HG02852 (cell line): ENCODE results near the gene GTF3C1.

ENCODE experiments used
- ATAC-seq: cut with Tn5 transposase; IDR thresholded peaks from one replicate; pipeline ENCODE4 v1.9.1; 2021; ENCODE audit warnings: mild to moderate bottlenecking, moderate library complexity; ENCODE audit not compliant: unreplicated experiment

GTF3C1 gene

DNA sequence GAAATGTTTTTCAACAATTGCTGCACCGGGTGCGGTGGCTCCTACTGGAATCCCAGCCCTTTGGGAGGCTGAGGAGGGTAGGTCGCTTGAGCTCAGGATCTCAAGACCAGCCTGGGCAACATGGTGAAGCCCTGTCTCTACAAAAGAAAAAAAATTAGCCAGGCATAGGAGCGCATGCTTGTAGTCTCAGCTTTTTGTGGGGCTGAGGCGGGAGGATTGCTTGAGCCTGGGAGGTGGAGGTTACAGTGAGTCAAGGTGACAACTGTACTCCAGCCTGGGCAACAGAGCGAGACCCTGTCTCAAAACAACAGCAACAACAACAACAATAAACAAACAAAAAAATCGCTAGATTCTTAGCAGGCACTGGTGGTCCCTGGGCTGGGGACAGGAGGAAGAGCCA is 119.2 kb downstream of the GTF3C1 start:
- peak; percentile 10 for ATAC-seq

- no peak for ATAC-seq
These were observed 119.7 kb downstream of the GTF3C1 start for GRCh38 chr16:27429981-27430441.

- no peak for ATAC-seq
These were observed 120.3 kb downstream of the GTF3C1 start for GRCh38 chr16:27429330-27429871.

DNA sequence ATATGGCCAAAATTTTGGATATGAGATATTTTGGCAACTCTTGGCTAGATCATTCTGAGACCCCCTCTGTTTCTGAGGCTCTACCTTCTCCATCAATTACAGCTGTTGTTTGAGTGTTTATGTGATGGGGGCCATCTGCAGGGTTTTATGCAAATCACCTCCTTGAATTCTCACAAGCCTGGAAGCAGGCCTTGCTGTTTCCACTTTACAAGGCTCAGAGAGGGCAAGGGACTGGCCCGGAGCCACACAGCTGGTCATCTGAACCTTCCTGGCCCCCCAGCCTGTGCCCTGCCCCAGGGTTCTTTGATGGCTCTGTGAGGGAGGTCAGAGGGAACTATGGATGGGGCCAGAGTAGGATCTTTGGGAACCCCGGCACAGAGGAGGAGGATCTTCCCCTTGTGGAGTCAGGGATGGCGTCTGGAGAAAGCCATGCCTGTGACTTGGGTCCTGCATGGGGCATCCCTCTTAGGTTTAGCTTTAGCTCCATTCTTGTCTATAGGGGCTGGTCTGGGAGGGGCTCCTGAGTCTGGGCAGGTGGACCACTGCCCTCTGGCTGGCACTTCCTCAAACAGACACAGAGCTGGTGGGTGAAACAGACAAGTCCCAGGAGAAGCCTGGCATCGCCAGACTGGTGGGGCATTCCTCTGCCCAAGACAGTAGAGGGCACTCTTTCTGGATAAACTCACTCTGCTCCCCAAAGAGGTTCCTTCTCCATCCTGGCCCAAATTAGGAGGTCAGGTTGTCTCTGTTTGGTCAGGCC is 121.5 kb downstream of the GTF3C1 start:
- ATAC-seq: no peak

DNA sequence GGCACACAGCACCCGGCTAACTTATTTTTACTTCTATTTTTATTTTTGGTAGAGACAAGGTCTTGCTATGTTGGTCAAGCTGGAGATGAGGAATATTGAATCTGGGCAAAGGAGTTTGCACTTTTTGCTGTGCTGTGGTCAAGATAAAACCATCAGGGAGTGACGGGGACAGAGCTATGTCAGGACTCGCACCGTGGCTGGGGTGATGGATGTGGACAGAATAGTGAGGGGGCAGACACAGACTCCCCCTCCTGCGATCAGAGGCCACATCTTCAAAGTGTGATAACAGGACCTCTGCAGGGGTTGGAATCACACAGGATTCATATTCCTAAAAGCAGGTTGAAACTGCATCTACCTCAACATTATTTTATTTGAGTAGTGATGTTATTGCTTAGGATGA is 122.2 kb downstream of the GTF3C1 start:
- ATAC-seq: no peak

- peak; percentile 71 for ATAC-seq
These were observed 123.0 kb downstream of the GTF3C1 start for GRCh38 chr16:27426423-27427408.

DNA sequence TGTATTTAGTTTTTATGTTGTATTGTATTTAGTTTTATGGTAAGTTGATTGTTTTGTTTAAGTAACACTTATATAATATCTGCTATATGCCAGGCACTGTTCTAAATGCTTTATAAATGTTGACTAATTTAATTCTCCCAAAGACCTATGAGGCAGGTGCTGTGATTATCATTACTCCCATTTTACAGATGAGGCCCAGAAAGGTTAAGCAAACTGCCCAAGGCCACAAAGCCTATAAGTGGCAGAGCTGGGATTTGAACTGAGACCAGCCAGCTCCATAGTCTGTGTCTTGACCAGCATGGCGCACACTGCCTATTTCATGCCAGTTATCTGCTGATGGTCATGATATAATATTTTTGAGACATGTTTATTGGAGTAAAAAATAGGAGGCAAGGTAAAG is 123.8 kb downstream of the GTF3C1 start:
- no peak for ATAC-seq

DNA sequence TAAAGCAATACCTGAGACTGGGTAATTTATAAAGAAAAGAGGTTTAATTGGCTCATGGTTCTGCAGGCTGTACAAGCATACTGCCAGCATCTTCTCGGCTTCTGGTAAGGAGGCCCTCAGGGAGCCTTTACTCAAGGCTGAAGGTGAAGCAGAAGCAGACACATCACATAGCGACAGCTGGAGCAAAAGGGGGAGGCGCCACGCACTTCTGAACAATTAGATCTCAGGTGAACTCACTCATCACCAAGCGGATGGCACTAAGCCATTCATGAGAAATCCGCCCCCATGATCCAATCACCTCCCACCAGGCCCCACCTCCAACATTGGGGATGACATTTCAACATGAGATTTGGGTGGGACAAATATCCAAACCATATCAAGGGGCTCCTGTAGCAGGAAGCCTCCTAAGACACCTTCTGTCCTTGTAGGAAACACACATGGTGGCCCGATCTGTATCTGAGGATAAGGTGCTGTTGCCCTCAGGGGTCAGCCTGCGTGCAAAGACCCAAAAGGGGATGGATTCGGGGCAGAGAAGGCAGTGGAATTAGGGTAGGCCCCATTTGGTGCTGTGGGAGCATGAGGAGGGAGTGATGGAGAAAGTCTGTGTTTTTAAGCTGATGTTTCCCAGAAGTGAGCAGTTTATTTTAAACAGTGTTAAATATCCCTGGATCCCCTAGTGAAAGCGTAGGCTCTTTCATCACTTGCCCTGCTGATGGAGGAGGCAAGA is 124.8 kb downstream of the GTF3C1 start:
- ATAC-seq: no peak

- ATAC-seq: no peak
These were observed 127.6 kb downstream of the GTF3C1 start for GRCh38 chr16:27421961-27422740.

GRCh38 chr16:27417047-27417671 is 132.6 kb downstream of the GTF3C1 start:
- no peak for ATAC-seq

DNA sequence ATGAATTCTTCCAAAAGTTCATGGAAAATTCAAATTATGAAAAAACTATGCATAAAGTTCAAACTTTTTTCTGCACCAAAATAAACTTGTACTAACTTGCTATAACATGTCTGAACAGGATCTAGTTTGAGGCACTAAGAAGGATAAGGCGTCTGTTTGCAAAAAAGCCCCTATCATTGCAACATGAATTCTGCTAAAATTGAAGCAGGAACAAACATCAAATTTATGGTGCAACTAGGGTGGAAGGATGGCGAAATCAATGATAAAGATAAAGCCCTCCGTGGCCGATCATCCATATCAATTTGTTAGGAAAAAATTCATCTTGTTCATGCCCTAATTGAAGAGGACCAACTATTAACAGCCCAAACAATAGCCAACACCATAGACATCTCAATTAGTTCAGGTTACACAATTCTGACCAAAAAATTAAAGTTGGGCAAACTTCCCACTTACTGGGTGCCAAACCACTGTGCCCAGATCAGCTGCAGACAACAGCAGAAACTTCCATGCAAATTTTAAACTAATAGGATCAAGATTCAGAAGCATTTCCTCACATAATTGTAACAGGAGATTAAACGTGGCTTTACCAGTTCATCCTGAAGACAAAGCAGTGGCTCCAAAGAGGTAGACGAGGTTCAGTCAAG is 134.8 kb downstream of the GTF3C1 start:
- no peak for ATAC-seq

DNA sequence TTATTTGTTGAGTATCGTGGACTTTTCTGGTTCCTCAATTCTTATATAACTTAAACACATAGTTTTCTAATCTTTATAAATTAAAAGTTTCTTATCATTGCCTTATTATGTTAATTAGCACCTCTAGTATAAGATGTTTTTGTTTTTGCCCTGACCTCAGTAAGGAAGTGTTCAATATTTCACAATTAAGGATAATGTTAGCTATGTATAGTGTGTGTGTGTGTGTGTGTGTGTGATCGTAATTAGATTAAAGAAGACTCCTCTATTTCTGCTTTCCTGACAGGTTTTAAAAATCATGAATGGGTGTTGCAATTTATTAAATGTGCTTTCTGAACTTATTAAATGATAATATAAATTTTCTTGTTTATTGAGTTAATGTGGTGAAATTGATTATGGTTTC is 135.8 kb downstream of the GTF3C1 start:
- no peak for ATAC-seq

DNA sequence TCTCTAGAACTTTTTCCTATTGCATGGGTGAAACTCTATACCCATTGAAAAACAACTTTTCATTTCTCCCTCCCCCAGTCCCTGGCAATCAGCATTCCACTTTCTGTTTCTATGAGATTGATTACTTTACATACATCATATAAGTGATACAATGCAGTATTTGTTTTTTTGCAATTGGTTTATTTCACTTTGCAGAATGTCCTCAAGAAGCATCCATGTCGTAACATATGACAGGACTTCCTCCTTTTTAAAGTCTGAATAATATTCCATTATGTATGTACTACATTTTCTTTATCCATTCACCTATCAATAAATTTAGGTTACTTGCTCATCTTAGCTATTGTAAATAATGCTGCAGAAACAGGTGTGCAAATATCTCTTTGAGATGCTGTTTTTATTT is 139.0 kb downstream of the GTF3C1 start:
- no peak for ATAC-seq
